Common myeloid progenitor, CD34-positive (primary cell): ENCODE results near the gene SNN.

Experiments
- CTCF ChIA-PET: fragments of 350-600 bp; sonication (Branson Sonifier 250); formaldehyde crosslinking; loops from one replicate; lab custom pipeline; 2021; ENCODE audit warnings: antibody characterized with exemption; lab: Charles Lee
- POLR2A ChIA-PET: fragments of 350-600 bp; sonication (Branson Sonifier 250); formaldehyde crosslinking; loops from one replicate; lab custom pipeline; 2021; ENCODE audit warnings: antibody characterized with exemption; lab: Charles Lee
- DNase-seq, 3 donors: peaks; one replicate each; pipeline versions ENCODE4 v3.0.0 to v3.0.0-alpha.2; 2013
- H3K27ac ChIP-seq, 2 experiments: 1 replicate in 1 of 2; 2 replicates in 1 of 2; pipeline ENCODE4 v1.7.0; 2013; ENCODE audit warnings: inconsistent platforms in 2 of 2, low read length in 2 of 2, mild to moderate bottlenecking in 2 of 2, low read depth in 1 of 2, moderate library complexity in 1 of 2; ENCODE audit not compliant: severe bottlenecking in 2 of 2, insufficient read depth in 1 of 2, poor library complexity in 1 of 2
- H3K27me3 ChIP-seq, 5 experiments: replicated peaks in 2 of 5; 1 replicate in 3 of 5; 2 replicates in 2 of 5; pipeline versions ENCODE4 v1.6.1 to v1.7.0; 2013; ENCODE audit warnings: low read length in 4 of 5, mild to moderate bottlenecking in 2 of 5, moderate library complexity in 2 of 5, inconsistent platforms in 1 of 5; ENCODE audit not compliant: insufficient read depth in 5 of 5, control insufficient read depth in 4 of 5
- H3K36me3 ChIP-seq, 4 experiments: 1 replicate in 2 of 4; 2 replicates in 2 of 4; pipeline versions ENCODE4 v1.6.1 to v1.7.0; 2013; ENCODE audit warnings: low read length in 3 of 4, control low read depth in 1 of 4, mild to moderate bottlenecking in 1 of 4; ENCODE audit not compliant: control insufficient read depth in 4 of 4, insufficient read depth in 4 of 4
- H3K4me1 ChIP-seq, 4 experiments: 1 replicate in 3 of 4; 2 replicates in 1 of 4; pipeline versions ENCODE4 v1.6.1 to v1.7.1; 2013; ENCODE audit warnings: low read length in 3 of 4, mild to moderate bottlenecking in 3 of 4, control low read depth in 1 of 4, inconsistent platforms in 1 of 4, moderate library complexity in 1 of 4; ENCODE audit not compliant: control insufficient read depth in 4 of 4, insufficient read depth in 4 of 4; ENCODE audit errors: control extremely low read depth in 1 of 4
- H3K4me3 ChIP-seq, 7 experiments: 1 replicate in 4 of 7; 2 replicates in 3 of 7; pipeline versions ENCODE4 v1.5.1 to v1.7.0; 2013; ENCODE audit warnings: mild to moderate bottlenecking in 7 of 7, low read length in 6 of 7, moderate library complexity in 6 of 7, inconsistent platforms in 2 of 7, low read depth in 2 of 7, control low read depth in 1 of 7; ENCODE audit not compliant: insufficient read depth in 4 of 7, control insufficient read depth in 1 of 7; ENCODE audit errors: extremely low read depth in 1 of 7
- H3K9me3 ChIP-seq, 5 experiments: 1 replicate in 4 of 5; 2 replicates in 1 of 5; pipeline versions ENCODE4 v1.6.1 to v1.7.1; 2013; ENCODE audit warnings: low read length in 4 of 5, mild to moderate bottlenecking in 2 of 5, inconsistent platforms in 1 of 5, low read depth in 1 of 5, moderate library complexity in 1 of 5; ENCODE audit not compliant: control insufficient read depth in 4 of 5, insufficient read depth in 2 of 5; ENCODE audit errors: control extremely low read depth in 1 of 5
- WGBS: methylation state at CpG from one replicate; pipeline ENCODE4 v1.1.5; 2013; ENCODE audit not compliant: insufficient coverage; 5-methylcytosine and 5-hydroxymethylcytosine counted together

The SNN gene

DNA sequence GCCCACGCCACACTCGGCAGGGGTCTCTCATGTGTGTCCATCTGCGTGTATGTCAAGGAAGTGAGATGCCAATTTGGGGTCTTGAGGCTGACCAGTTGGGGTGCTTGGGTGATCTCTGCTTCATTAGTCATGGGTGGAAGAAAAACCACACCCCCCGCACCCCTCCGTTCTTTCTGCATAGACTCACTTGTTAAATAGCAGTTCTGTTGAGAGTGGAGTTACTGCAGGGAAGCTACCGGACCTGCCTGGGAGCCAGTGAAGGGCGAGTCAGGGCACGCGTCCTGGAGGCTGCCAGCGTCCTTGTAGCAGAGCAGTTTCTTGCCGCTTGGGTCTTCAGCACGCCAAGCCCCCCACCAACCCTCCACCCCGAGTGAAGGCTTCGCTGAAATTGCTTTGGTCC, 8.5 kb downstream of the SNN start:
- CTCF ChIA-PET, result no interaction called here
- POLR2A ChIA-PET, result interaction anchor here (0.5 kb wide), 1 partner anchor 122 kb away, joined by 3 read pairs; no protein-coding TSS in a partner anchor
- H3K27ac ChIP-seq, result no peak overlapping the region
- peaks cover 0 to 69% (median 37%) of the 10 kb centered on the region in 4 experiments for H3K36me3 ChIP-seq
- H3K4me3 ChIP-seq, result no peak overlapping the region
- DNase-seq, result no peak
- peaks cover 4 to 31% (median 25%) of the 10 kb centered on the region in 4 experiments for H3K4me1 ChIP-seq
- no peaks in the 10 kb centered on the region for H3K27me3 ChIP-seq
- H3K9me3 ChIP-seq, result no peaks in the 10 kb centered on the region
- WGBS, result 87% methylated on average over 11 of the region's 14 CpGs

DNA sequence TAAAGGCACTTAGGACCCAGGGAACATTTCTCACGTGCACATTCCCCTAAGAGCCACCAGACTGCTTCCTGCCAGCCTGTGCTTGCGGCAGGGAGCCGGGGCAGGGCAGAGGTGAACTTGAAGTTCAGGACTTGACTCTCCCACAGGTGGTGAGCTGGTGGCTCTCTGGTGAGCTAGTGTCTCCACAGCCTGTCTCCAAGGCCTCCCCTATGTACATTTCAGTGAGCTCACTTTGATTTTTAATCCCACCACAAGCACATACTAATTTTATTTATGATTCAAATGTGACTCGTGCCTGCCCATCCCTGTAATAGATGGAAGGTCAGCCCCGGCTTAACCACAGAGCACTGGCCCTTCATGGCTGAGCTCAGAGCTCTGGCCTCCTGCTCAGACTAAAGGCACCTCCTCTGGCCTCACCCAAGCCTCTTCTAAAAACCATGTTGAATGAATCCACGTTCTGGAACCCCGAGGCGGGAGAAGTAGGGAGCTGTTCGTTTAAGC, 9.2 kb downstream of the SNN start:
- POLR2A ChIA-PET, result no interaction called here
- DNase-seq, result no peak
- 80% methylated on average over 6 of the region's 9 CpGs for WGBS
- Histone ChIP-seq H3K27me3 (no peaks in the 10 kb centered on the region), H3K4me3 (no peak overlapping the region), H3K27ac (no peak overlapping the region), H3K9me3 (no peaks in the 10 kb centered on the region), H3K4me1 (peaks cover 8 to 31% (median 26%) of the 10 kb centered on the region in 4 experiments), H3K36me3 (peaks cover 0 to 74% (median 38%) of the 10 kb centered on the region in 4 experiments)
- CTCF ChIA-PET, result interaction anchor here (1.2 kb wide), 2 partner anchors 8 to 12 kb away, joined by 3 to 4 read pairs; no protein-coding TSS in a partner anchor

DNA sequence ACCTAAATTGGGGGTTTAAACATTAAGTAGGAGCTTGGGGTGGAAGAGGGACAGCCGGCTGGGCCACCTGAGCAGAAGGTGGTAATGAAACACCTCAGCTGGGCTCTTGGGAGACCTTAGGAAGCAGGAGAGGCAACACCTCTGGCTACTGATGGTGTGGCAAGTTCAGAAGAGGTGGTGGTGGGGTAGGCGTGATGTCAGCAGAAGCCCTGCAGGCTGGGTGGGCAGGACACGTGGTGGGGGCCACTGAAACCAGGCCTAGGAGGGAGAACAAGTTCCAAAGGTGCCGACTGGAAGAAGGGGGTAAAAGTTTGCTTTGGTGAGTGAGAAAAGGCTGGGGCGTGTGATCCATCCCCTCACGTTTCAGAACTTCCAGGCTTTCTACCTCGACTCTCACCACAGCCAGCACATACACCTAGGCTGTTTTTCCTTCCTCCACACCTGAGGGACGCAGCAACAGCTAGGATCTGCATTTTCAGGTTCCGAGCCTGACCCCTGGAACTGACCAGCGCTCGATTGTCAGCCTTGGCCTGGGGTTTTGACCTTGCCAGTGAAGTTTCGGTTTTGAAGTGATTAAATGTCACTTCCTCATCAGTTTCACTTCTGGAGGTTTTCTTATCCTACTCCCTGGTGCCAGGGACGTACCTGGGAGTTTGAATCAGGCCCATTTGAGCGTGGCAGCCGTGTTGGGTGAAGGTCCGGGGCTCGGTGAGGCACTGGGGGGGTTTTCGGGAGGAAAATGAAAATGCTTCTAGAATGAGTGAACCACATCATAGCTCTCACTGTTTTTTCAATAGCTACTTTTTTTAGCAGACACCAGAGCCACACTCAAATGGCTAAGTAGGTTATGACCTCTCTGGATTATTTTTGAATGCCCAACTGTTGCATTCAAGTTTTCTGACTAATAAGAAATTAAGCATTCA, 10.0 kb downstream of the SNN start:
- WGBS, result 97% methylated on average over 9 of the region's 18 CpGs
- Histone ChIP-seq H3K4me3 (no peak overlapping the region), H3K36me3 (peaks cover 0 to 81% (median 46%) of the 10 kb centered on the region in 4 experiments), H3K9me3 (no peaks in the 10 kb centered on the region), H3K27ac (no peak overlapping the region), H3K27me3 (no peaks in the 10 kb centered on the region), H3K4me1 (peaks cover 9 to 25% (median 19%) of the 10 kb centered on the region in 4 experiments)
- POLR2A ChIA-PET, result no interaction called here
- CTCF ChIA-PET, result interaction anchor here (1.1 to 1.2 kb wide), 4 partner anchors 9 to 13 kb away, joined by 3 to 4 read pairs (median 4); no protein-coding TSS in a partner anchor
- DNase-seq, result no peak

DNA sequence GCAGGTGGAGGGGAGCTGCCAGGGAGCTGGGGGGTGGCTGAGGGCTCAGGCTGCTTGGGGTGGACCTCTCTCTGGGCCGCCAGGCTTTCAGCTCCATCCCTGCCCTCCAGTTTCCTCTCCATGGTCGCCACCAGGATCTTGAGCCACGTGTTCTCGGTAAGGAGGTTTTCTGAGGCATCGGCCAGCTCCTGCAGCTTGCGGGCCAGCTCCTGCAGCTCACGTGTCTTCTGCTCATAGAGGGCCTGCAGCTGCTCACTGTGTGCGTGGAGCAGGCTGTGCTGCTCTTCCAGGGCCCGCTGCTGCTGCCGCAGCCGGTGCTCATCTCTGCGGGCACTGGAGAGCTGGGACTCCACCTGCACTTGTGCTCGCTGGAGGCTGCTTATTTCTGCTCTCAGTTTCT, 11.0 kb downstream of the SNN start:
- Histone ChIP-seq H3K4me1 (peaks cover 10 to 23% (median 19%) of the 10 kb centered on the region in 4 experiments), H3K27ac (no peak overlapping the region), H3K9me3 (no peaks in the 10 kb centered on the region), H3K4me3 (no peak overlapping the region), H3K27me3 (no peaks in the 10 kb centered on the region), H3K36me3 (peaks cover 5 to 85% (median 53%) of the 10 kb centered on the region in 4 experiments)
- 94% methylated on average over 13 of the region's 13 CpGs for WGBS
- CTCF ChIA-PET, result interaction anchor here (0.8 to 1.4 kb wide), 4 partner anchors 9 to 154 kb away, joined by 3 to 4 read pairs (median 4); no protein-coding TSS in a partner anchor
- POLR2A ChIA-PET, result no interaction called here
- DNase-seq, result no peak

DNA sequence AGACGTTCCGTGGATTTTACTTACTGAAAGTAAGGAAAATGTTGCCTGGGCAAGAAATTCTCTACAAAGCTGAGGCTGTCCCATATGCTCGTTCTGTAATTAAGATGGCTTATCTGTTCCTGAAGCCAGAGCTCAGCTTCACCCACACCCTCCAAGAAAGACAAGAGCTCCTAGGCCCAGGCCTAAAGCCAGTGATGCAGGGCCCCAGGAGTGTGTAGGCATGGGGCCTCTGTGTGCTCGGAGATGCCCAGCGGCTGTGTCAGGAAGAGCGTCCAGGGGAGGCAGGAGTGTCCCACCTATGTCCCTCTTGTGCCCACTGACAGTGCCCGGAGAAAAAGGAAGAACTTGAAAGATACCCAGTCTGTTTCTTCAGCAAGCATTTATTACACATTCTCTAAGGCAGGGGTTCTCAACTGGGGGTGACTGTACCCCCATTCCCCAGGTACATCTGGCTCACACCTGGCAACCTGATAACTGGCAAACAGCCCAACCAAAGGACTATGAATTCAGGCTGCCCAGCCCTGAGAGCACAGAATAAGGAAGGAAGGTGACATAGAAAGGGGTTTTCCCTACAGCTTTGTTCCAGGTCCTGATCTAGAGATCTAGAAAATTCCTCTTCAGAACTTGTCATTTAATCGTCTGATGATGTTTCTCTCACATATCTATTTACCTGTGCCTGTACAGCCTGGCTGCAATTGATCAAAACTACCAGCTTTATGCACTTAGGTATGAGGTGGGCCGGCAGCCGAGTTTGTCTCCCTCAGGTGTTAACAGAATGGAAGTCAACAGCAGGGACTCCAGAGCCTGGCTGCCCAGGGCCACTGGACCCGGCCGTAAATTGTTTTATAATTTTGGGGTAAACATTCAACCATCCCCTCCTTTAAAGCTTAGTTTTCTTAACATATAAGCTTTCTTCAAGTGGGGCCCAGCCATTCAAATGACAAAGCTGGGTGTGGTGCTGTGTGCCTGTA, 12.0 kb downstream of the SNN start:
- H3K4me1 ChIP-seq, result peaks cover 10 to 18% (median 13%) of the 10 kb centered on the region in 4 experiments
- POLR2A ChIA-PET, result no interaction called here
- no peak overlapping the region for H3K4me3 ChIP-seq
- peaks cover 10 to 88% (median 61%) of the 10 kb centered on the region in 4 experiments for H3K36me3 ChIP-seq
- H3K9me3 ChIP-seq, result no peaks in the 10 kb centered on the region
- 89% methylated on average over 9 of the region's 12 CpGs for WGBS
- CTCF ChIA-PET, result interaction anchor here (0.8 to 1.4 kb wide), 2 partner anchors 34 to 155 kb away, joined by 3 to 4 read pairs; no protein-coding TSS in a partner anchor
- DNase-seq, result no peak
- H3K27ac ChIP-seq, result peak overlapping the region in 1 of 2 experiments; percentile 52
- H3K27me3 ChIP-seq, result no peaks in the 10 kb centered on the region

DNA sequence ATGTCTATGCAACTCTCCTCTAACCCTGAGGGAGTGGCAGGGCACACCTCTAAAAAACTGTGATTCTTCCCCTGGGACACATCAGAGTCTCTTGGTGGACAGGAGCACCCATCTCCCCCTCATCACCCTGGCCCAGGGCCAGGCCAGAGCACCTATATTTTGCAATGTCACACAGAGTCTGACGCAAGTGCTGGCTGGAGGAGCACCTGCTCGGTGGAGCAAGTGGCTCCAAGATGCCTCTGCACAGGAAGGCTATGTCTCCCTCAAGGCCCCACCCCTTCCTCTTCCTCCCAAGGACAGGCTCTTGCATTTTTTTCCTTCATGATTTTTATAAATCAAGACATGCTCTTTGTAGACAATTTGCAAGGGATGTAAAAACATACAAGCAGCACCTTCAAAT, 13.3 kb downstream of the SNN start:
- no peaks in the 10 kb centered on the region for H3K27me3 ChIP-seq
- WGBS, result 9% methylated on average over 2 of the region's 2 CpGs
- peaks cover 10 to 18% (median 13%) of the 10 kb centered on the region in 4 experiments for H3K4me1 ChIP-seq
- H3K4me3 ChIP-seq, result no peak overlapping the region
- no peaks in the 10 kb centered on the region for H3K9me3 ChIP-seq
- DNase-seq, result peak in 2 of 3 donors; percentile 18 to 36
- ChIA-PET POLR2A (no interaction called here), CTCF (no interaction called here)
- peaks cover 15 to 77% (median 63%) of the 10 kb centered on the region in 4 experiments for H3K36me3 ChIP-seq
- no peak overlapping the region for H3K27ac ChIP-seq
